Astrocyte of the hippocampus (primary cell): ENCODE results near the gene PICK1.

ENCODE experiments used
- DNase-seq: peaks from one replicate; pipeline ENCODE4 v3.0.0; 2011; ENCODE audit warnings: low read depth, low spot score

Gene PICK1

GRCh38 chr22:38087855-38088254 is 30.7 kb downstream of the PICK1 start:
- DNase-seq = no peak

GRCh38 chr22:38088629-38089473 is 31.6 kb downstream of the PICK1 start:
- DNase-seq = peak; percentile 23

- no peak for DNase-seq
These were observed 32.3 kb downstream of the PICK1 start for GRCh38 chr22:38089474-38089851.

- DNase-seq = no peak
These were observed 39.9 kb downstream of the PICK1 start for GRCh38 chr22:38097058-38097457.

GRCh38 chr22:38097557-38098409 is 40.6 kb downstream of the PICK1 start:
- DNase-seq = peak; percentile 45

GRCh38 chr22:38098410-38099249 is 41.4 kb downstream of the PICK1 start:
- no peak for DNase-seq

- no peak for DNase-seq
These were observed 46.4 kb downstream of the PICK1 start for GRCh38 chr22:38103641-38104040.

GRCh38 chr22:38104084-38104483 is 46.9 kb downstream of the PICK1 start:
- no peak for DNase-seq

GRCh38 chr22:38106814-38107578 is 49.8 kb downstream of the PICK1 start:
- DNase-seq = no peak

- no peak for DNase-seq
These were observed 50.7 kb downstream of the PICK1 start for GRCh38 chr22:38107692-38108515.

- DNase-seq = no peak
These were observed 51.5 kb downstream of the PICK1 start for GRCh38 chr22:38108561-38109319.

GRCh38 chr22:38109371-38110001 is 52.3 kb downstream of the PICK1 start:
- DNase-seq = peak; percentile 27

- DNase-seq = no peak
These were observed 53.0 kb downstream of the PICK1 start, which contains the start of gene BAIAP2L2 for GRCh38 chr22:38110008-38110862. Gene BAIAP2L2 (minus strand): TSS chr22:38110684. CDS start chr22:38110525, 159 bp downstream.

- no peak for DNase-seq
These were observed 54.0 kb downstream of the PICK1 start for GRCh38 chr22:38110863-38111852.

GRCh38 chr22:38111925-38112355 is 54.7 kb downstream of the PICK1 start:
- no peak for DNase-seq

- DNase-seq = no peak
These were observed 55.2 kb downstream of the PICK1 start for GRCh38 chr22:38112381-38112780.
